Measurements from ENCODE around the gene MAMDC2.

The MAMDC2 gene

DNA sequence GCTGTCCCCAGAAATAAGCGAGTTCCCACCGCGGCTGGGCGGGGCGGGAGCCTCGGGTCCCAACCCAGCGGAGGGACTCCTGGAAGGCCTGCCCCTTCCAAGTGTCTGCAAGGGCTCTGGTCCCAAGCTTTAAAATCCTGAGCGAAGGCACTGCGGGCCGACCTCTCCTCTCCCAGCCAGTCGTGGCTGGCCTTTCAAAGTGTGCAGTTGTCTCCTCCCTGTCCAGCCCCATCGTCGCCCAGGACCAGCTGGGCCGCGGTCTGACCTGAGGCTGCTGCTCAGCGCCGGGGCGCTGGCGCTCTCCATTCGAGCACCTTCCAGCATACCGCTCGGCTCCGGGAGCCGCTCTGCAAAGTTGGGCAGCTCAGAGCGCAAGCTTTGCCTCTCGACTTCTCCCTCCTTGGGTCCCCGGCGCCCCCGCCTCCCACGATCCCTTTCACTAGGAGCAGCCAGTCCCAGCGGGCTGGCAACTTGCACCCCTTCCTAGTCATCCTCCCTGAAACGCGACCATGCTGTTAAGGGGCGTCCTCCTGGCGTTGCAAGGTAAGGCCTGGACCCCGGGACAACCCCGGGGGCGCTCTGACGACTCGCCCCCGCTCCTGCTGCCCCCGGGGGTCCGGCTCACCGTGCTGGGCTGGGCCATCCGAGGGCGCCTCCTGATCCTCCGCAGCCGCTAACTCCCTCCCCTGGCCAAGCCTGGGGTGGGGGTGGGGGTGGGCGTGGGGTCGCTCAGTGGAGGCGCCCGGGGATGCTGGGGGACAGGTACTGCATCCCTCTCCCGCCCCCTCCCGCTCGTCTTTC lies at the start of gene MAMDC2:
TSS of gene MAMDC2 (plus strand) at position 160 of the 801 bp plus-strand sequence. CDS start at position 510, 350 bp downstream.
- DNase-seq (ENCODE audit: low read depth in 3 of 3) = no peak

DNA sequence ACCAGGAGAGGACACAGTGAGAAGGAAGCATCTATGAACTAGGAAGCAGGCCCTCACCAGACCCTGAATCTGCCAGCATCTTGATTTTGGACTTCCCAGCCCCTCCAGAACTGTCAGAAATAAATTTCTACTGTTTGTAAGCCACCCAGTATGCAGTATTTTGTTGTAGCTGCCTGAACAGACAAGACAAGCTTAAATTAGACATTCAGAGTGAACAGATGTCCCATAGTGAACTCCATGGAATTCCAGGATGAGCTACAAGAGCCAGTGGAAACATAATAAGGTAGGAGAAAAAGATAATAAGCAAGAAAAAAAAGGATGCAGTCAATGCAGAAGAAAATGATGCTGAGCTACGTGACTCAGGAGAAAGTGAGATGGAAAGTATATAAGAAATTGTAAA lies 47.8 kb upstream of the MAMDC2 start:
- no peak for DNase-seq (ENCODE audit: low read depth in 3 of 3)

DNA sequence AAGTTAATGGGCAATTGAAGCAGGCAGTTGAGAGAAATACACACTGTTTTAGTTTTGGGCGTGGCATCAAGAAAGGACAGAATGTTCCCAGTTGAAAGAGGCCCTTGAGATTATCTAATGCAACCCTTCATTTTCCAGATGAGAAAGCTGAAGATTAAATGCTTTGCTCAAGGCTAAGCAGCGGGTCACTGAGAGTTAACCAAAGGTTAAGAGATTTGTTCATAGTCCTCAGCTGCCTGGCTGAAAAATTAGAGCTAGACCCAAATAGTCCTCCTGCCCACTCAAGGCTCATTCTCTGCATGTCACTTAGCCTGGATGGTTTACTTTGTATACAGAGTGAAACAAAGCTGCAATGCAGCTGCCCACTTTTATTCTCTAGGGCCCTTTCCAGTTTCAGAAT lies 46.7 kb upstream of the MAMDC2 start:
- no peak for DNase-seq (ENCODE audit: low read depth in 3 of 3)

DNA sequence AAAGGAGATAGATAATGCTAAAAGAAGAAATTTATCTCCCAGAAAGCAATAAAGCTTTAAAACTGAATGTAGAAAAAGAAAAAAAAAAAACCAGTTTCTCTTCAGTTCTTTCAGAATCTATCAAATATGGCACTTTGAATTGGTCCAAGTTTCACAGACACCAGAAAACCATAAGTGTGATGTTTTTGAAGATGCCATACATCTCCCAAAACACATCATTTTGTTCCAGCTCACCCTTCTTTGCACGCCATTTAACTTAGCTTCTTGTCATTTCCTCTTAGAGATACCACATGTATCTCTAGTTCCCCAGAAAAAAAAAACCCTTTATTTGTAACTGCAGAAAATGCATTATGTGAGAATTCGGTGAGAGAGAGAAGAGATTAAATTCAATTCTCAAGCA lies 46.1 kb upstream of the MAMDC2 start:
- DNase-seq (ENCODE audit: low read depth in 3 of 3) = no peak

DNA sequence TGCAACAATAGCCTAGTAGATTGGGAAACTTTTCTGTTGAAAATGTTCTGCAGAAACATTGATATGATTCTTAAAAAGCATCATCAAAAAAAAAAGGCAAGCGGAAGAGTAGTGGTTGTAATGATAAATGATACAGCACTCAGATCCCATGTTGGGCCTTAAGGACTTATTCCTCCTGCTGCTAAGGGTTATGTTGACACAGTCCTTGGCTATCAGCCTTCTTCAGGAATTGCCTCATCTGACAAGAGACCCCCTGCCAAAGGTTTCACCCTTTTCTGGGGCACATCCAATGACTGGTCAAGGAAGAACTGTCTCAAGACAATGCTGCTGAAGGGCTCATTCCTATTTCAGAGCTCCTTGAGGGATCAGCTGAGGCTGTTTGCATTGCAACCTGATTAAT lies 44.3 kb upstream of the MAMDC2 start:
- DNase-seq (ENCODE audit: low read depth in 3 of 3) = no peak

GRCh38 chr9:70000469-70000868 lies 43.2 kb upstream of the MAMDC2 start:
- no peak for DNase-seq (ENCODE audit: low read depth in 3 of 3)

- no peak for DNase-seq (ENCODE audit: low read depth in 3 of 3)
These were observed 39.5 kb upstream of the MAMDC2 start for GRCh38 chr9:70003901-70004714.

GRCh38 chr9:70006306-70006705 lies 37.3 kb upstream of the MAMDC2 start:
- no peak for DNase-seq (ENCODE audit: low read depth in 3 of 3)

GRCh38 chr9:70007831-70008230 lies 35.8 kb upstream of the MAMDC2 start:
- no peak for DNase-seq (ENCODE audit: low read depth in 3 of 3)

DNA sequence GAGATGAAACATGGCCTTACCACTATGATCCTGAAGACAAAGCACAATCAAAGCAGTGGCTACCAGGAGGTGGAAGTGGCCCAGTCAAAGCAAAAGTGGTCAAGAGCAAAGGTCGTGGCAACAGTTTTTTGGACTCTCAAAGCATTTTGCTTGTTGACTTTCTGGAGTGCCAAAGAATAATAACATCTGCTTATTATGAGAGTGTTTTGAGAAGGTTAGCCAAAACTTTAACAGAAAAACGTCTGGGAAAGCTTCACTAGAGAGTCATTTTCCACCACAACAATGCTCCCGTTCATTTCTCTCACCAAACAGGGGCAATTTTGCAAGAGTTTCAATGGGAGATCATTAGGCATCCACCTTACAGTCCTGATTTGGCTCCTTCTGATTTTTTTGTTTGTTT lies 33.6 kb upstream of the MAMDC2 start:
- no peak for DNase-seq (ENCODE audit: low read depth in 3 of 3)

- DNase-seq (ENCODE audit: low read depth in 3 of 3) = no peak
These were observed 32.3 kb upstream of the MAMDC2 start for GRCh38 chr9:70011366-70011765.

DNA sequence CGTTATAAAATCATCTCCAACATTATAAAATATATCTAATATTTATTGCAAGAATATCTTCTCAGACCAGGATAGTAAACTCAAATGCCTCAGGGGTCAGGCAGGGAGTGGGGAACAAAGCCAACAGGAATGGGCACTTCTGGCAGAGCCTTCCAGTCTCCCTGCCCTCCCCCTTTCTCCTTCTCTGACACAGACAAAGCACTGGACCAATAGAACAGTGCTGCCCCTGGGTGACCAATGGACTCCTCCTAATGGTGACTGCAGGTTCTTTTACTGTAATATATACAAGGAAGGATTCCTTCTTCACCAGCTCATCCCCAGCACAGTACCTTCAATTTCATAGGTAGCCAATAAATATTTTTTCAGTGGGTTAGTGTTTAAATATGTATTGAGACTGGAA lies 31.1 kb upstream of the MAMDC2 start:
- DNase-seq (ENCODE audit: low read depth in 3 of 3) = no peak

- no peak for DNase-seq (ENCODE audit: low read depth in 3 of 3)
These were observed 30.0 kb upstream of the MAMDC2 start for GRCh38 chr9:70013598-70014196.

DNA sequence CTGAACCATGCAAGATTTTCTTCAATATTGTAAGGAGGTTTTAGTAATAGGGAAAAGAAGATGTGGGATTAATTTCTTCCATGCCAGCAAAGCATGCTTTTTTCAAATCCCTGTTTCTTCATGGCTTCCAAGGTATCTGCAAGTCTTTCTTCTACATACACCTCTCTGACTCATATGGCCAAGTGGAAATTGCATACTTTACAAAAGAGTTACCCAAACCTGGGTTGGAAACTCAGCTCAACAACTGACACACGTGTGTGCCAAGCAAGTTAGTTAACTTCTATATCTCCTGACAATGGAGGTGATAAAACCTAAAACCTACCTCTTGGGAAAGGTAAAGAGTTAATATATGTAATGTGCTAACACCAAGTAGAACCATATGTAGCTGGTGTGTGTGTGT lies 28.5 kb upstream of the MAMDC2 start:
- no peak for DNase-seq (ENCODE audit: low read depth in 3 of 3)

DNA sequence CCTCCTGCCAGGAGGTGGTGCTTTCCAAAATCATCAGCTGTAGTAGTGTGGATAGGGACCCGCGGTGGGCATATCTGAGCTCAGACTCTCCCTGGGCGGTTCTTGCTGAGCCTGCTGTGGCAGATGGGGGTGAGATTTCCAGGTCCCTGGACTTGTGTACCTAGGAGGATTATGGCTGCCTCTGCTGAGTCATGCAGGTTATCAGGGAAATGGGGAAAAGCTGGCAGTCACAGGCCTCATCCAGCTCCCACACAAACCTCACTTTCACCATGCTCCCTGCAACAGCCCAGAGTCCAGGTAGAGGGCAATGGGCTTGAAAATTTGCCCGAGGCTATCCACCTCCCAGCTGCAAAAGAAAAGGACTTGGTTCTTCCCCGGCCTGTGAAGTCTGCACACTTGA lies 23.4 kb upstream of the MAMDC2 start:
- DNase-seq (ENCODE audit: low read depth in 3 of 3) = no peak

DNA sequence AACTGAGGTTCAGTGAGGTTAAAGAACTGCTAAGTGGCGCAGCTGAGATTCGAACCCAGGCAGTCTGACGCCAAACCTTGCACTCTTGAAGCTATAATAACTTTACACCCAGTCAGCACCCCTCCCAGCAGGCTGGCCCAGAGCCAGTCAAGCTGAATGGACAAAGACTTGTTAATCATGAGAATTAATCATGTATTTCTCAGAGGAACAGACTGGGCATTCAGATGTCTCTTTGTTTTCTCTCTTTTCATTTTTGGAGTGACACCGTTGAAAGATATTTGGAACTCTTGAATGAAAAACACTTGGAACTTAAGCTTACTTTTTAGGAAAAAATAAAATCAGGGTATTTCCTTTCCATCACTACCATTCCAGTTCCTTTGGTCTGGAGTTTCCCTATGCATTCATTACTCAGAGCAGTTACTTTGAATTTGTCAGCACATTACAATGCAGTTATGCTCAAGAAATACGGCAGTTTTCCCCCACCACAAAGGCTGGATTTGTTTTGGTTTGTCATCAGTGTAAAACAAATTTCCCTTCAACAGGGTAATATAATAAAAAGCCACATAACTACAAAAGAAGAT lies 22.6 kb upstream of the MAMDC2 start:
- DNase-seq (ENCODE audit: low read depth in 3 of 3) = no peak

GRCh38 chr9:70028287-70028686 lies 15.4 kb upstream of the MAMDC2 start:
- no peak for DNase-seq (ENCODE audit: low read depth in 3 of 3)

- DNase-seq (ENCODE audit: low read depth in 3 of 3) = no peak
These were observed 13.5 kb upstream of the MAMDC2 start for GRCh38 chr9:70030156-70030555.

GRCh38 chr9:70031141-70031545 lies 12.5 kb upstream of the MAMDC2 start:
- DNase-seq (ENCODE audit: low read depth in 3 of 3) = no peak

GRCh38 chr9:70034271-70034711 lies 9.4 kb upstream of the MAMDC2 start:
- no peak for DNase-seq (ENCODE audit: low read depth in 3 of 3)

GRCh38 chr9:70035691-70036090 lies 8.0 kb upstream of the MAMDC2 start:
- no peak for DNase-seq (ENCODE audit: low read depth in 3 of 3)

GRCh38 chr9:70036641-70037040 lies 7.0 kb upstream of the MAMDC2 start:
- no peak for DNase-seq (ENCODE audit: low read depth in 3 of 3)

All from stimulated activated CD4-positive, alpha-beta T cell treated with anti-CD3 and anti-CD28 coated beads, TNF-alpha, amount 100 ng/mL, for 48 hours (primary cell).